CD4-positive, alpha-beta T cell (primary cell): ENCODE results near the gene IQSEC2. TPM values are rescaled to one million over a fixed set of nuclear protein-coding genes. Genes with fewer than 3 reads are reported as not detected.

ENCODE experiments used
- ATAC-seq: fragments of 200-7000 bp; cut with Tn5 transposase; one replicate; pipeline ENCODE4 v1.10.0; 2022; ENCODE audit warnings: mild to moderate bottlenecking; ENCODE audit not compliant: poor library complexity
- CTCF ChIA-PET: fragments of 350-600 bp; sonication (Branson Sonifier 250); formaldehyde crosslinking; loops from one replicate; lab custom pipeline; 2021; ENCODE audit warnings: antibody characterized with exemption, inconsistent platforms; lab: Charles Lee
- POLR2A ChIA-PET: fragments of 350-600 bp; sonication (Branson Sonifier 250); formaldehyde crosslinking; loops from one replicate; lab custom pipeline; 2021; ENCODE audit warnings: antibody characterized with exemption, inconsistent platforms; lab: Charles Lee
- DNase-seq, 14 experiments: peaks; one replicate each; pipeline ENCODE4 v3.0.0-alpha.2; 2013 to 2020; ENCODE audit warnings: mixed read lengths in 2 of 14
- H3K27ac ChIP-seq, 2 donors: one replicate each; pipeline versions ENCODE4 v1.5.1 to v1.7.0; 2013; ENCODE audit warnings: low read length in 2 of 2, low read depth in 1 of 2, mild to moderate bottlenecking in 1 of 2
- H3K27me3 ChIP-seq, 2 experiments: 1 replicate in 1 of 2; 2 replicates in 1 of 2; pipeline versions ENCODE4 v1.6.1 to v1.7.0; 2013; ENCODE audit warnings: low read length in 2 of 2, control low read depth in 1 of 2, mild to moderate bottlenecking in 1 of 2, moderate library complexity in 1 of 2; ENCODE audit not compliant: insufficient read depth in 2 of 2, control insufficient read depth in 1 of 2
- H3K36me3 ChIP-seq: one replicate; pipeline ENCODE4 v1.6.1; 2013; ENCODE audit warnings: low read length, control low read depth; ENCODE audit not compliant: insufficient read depth
- H3K4me1 ChIP-seq: one replicate; pipeline ENCODE4 v1.6.1; 2013; ENCODE audit warnings: low read length, control low read depth; ENCODE audit not compliant: insufficient read depth
- H3K4me3 ChIP-seq: one replicate; pipeline ENCODE4 v1.5.1; 2013; ENCODE audit warnings: mild to moderate bottlenecking, low read length, moderate library complexity
- H3K9me3 ChIP-seq, 2 experiments: 1 replicate in 1 of 2; 2 replicates in 1 of 2; pipeline versions ENCODE4 v1.6.1 to v1.7.0; 2013; ENCODE audit warnings: low read length in 2 of 2, mild to moderate bottlenecking in 2 of 2, control low read depth in 1 of 2, moderate library complexity in 1 of 2; ENCODE audit not compliant: control insufficient read depth in 1 of 2, insufficient read depth in 1 of 2
- H3K27ac Mint-ChIP-seq: one replicate; pipeline ENCODE4 v1.8.0; 2020; ENCODE audit warnings: mixed read lengths
- H3K27me3 Mint-ChIP-seq: one replicate; pipeline ENCODE4 v1.8.0; 2021; ENCODE audit warnings: mixed read lengths
- H3K36me3 Mint-ChIP-seq: one replicate; pipeline ENCODE4 v1.8.0; 2021; ENCODE audit warnings: low read depth, mixed read lengths
- H3K4me1 Mint-ChIP-seq: one replicate; pipeline ENCODE4 v1.8.0; 2021; ENCODE audit warnings: low read depth, mixed read lengths
- H3K4me3 Mint-ChIP-seq: one replicate; pipeline ENCODE4 v1.8.0; 2020; ENCODE audit warnings: mild to moderate bottlenecking, mixed read lengths
- H3K9me3 Mint-ChIP-seq: one replicate; pipeline ENCODE4 v1.8.0; 2020; ENCODE audit warnings: mixed read lengths
- intact Hi-C, 2 experiments: fragments of 100-400 bp; cut with DNase I in 1 of 2; cut with micrococcal nuclease in 1 of 2; formaldehyde crosslinking; loops; one replicate each; pipeline versions ENCODE4 v1.15.1 to v1.9.0; 2023 to 2025; cut with DNase I, micrococcal nuclease
- total RNA-seq, 174 experiments: library from RNA in 2 of 174; stranded (reverse) in 2 of 174; gene quantifications; one replicate each; pipeline ENCODE4 v1.2.3 and lab custom pipeline; 2021 to 2026
- TF ChIP-seq, protein P1 (sequence below): fragments of 200-600 bp; IDR thresholded peaks from one replicate; pipeline ENCODE4 v1.8.0; 2022; ENCODE audit warnings: antibody characterized with exemption, mild to moderate bottlenecking

Gene IQSEC2
- total RNA-seq, 2 experiments from 2014 or later, result 0.85 to 2.2 TPM

DNA sequence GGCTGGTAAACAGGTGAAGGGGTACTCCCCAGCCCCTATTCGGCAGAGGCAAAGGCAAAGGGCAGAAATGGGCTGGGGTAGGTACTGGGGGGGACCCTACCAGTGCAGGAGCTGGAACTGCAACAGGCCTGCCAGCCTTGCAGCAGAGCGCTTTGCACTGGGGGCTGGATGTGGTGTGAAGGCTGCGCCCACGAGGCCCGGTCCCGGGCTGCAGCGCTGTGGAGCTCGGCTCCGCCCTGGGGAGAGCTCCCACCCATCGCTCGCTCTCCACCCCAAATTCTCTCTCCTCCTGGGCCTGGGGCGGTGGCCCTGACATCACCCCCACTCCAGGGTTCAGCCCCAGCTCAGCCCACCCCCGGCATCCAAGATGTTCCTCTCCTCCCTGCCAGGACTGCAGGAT is 24.2 kb downstream of the IQSEC2 start:
- Histone ChIP-seq H3K4me1 (peaks cover 7% of the 10 kb centered on the region), H3K27me3 (no peaks in the 10 kb centered on the region), H3K36me3 (no peaks in the 10 kb centered on the region), H3K4me3 (no peak overlapping the region), H3K9me3 (no peaks in the 10 kb centered on the region), H3K27ac (no peak overlapping the region)
- CTCF ChIA-PET, result no interaction called here
- intact Hi-C loops, result no loop called here
- DNase-seq (no peak), ATAC-seq (no peak)
- POLR2A ChIA-PET, result no interaction called here
- Mint-ChIP-seq H3K27ac (no peak overlapping the region), H3K27me3 (no peaks in the 10 kb centered on the region), H3K4me3 (no peak overlapping the region), H3K36me3 (no peaks in the 10 kb centered on the region), H3K9me3 (no peaks in the 10 kb centered on the region), H3K4me1 (peaks cover 10% of the 10 kb centered on the region)
- TF ChIP-seq, protein P1, sequence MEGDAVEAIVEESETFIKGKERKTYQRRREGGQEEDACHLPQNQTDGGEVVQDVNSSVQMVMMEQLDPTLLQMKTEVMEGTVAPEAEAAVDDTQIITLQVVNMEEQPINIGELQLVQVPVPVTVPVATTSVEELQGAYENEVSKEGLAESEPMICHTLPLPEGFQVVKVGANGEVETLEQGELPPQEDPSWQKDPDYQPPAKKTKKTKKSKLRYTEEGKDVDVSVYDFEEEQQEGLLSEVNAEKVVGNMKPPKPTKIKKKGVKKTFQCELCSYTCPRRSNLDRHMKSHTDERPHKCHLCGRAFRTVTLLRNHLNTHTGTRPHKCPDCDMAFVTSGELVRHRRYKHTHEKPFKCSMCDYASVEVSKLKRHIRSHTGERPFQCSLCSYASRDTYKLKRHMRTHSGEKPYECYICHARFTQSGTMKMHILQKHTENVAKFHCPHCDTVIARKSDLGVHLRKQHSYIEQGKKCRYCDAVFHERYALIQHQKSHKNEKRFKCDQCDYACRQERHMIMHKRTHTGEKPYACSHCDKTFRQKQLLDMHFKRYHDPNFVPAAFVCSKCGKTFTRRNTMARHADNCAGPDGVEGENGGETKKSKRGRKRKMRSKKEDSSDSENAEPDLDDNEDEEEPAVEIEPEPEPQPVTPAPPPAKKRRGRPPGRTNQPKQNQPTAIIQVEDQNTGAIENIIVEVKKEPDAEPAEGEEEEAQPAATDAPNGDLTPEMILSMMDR, result no peak

DNA sequence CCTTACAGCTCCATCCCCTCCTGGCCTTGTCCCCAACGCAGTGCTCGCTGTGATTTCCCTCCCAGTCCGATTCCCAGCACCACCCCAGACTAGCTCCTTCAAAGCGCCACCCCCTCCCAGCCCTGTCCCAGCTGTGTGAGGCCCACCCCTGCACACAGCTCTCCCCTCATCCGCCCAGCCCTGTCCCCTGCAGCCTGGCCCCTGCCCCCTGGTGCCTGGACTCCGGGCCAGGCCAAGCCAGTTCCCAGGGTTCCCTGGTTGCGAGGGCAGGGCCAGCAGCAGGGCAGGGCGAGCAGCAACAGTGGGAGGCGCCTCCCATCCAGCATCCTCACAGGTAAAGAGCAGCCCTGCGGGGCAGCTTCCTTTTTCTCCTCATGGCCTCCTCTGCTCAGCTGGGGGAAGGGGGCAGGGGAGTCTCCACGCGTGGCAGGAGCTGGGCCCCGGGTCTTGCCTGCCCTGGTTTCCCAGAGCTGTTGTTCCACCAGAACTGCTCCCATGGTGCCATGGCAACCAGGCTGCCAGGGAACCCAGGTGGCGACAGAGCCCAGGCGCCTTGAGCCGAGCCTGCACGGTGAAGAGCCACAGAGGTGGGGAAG is 24.8 kb downstream of the IQSEC2 start:
- Mint-ChIP-seq H3K27ac (no peak overlapping the region), H3K9me3 (no peaks in the 10 kb centered on the region), H3K27me3 (no peaks in the 10 kb centered on the region), H3K4me3 (no peak overlapping the region), H3K36me3 (no peaks in the 10 kb centered on the region), H3K4me1 (peaks cover 4% of the 10 kb centered on the region)
- peaks cover 2% of the 10 kb centered on the region for H3K4me1 ChIP-seq
- POLR2A ChIA-PET, result no interaction called here
- H3K9me3 ChIP-seq, result no peaks in the 10 kb centered on the region
- TF ChIP-seq, protein P1, result no peak
- intact Hi-C loops, result no loop called here
- H3K36me3 ChIP-seq, result no peaks in the 10 kb centered on the region
- no peak overlapping the region for H3K27ac ChIP-seq
- H3K27me3 ChIP-seq, result no peaks in the 10 kb centered on the region
- ATAC-seq, result no peak
- DNase-seq, result no peak
- CTCF ChIA-PET, result no interaction called here
- H3K4me3 ChIP-seq, result no peak overlapping the region

DNA sequence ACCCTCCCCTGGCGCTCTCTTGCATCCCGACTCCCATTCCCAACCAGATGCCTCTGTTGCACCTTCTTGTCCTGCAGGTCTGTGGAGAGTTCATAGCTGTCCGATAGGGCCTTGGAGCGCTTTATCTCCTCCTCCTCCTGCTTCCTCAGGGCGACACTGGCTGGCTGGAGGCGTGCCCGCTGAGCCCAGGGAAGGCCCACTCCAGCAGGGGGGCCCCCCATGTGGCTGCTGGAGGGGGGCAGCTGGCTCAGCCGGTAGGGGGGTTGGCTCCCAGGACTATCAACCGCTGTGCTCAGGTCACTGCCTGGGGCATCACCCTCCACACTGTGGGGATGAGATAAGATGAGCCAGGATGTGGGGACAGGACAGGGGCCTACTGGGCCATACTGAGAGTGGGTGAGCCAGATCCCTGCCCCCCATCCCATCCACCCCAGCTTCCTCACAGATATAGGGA is 25.6 kb downstream of the IQSEC2 start:
- intact Hi-C loops, result no loop called here
- Mint-ChIP-seq H3K4me3 (no peak overlapping the region), H3K9me3 (no peaks in the 10 kb centered on the region), H3K36me3 (no peaks in the 10 kb centered on the region), H3K4me1 (no peaks in the 10 kb centered on the region), H3K27ac (no peak overlapping the region), H3K27me3 (no peaks in the 10 kb centered on the region)
- CTCF ChIA-PET, result no interaction called here
- TF ChIP-seq, protein P1, result no peak
- no peak for ATAC-seq
- H3K4me3 ChIP-seq, result no peak overlapping the region
- POLR2A ChIA-PET, result no interaction called here
- no peaks in the 10 kb centered on the region for H3K36me3 ChIP-seq
- no peak overlapping the region for H3K27ac ChIP-seq
- H3K27me3 ChIP-seq, result no peaks in the 10 kb centered on the region
- H3K9me3 ChIP-seq, result no peaks in the 10 kb centered on the region
- DNase-seq, result no peak
- no peaks in the 10 kb centered on the region for H3K4me1 ChIP-seq
